ELR (cell line): ENCODE measurements around the gene PITPNM2.
"Not testable (repeated sequence)": the region's sequence is repeated elsewhere in the genome, so short reads cannot be mapped to it uniquely, and the experiment has no call there.

Experiments
- DNase-seq: peaks from one replicate; pipeline ENCODE4 v3.0.0-alpha.2; 2015; ENCODE audit warnings: low read depth

The PITPNM2 gene

GRCh38 chr12:123120452-123121166 is 30.3 kb downstream of the PITPNM2 start:
- no peak for DNase-seq

GRCh38 chr12:123119808-123120207 is 31.1 kb downstream of the PITPNM2 start:
- DNase-seq = no peak

GRCh38 chr12:123118497-123118896 is 32.4 kb downstream of the PITPNM2 start:
- no peak for DNase-seq

GRCh38 chr12:123115409-123116121 is 35.3 kb downstream of the PITPNM2 start:
- DNase-seq = peak; percentile 70

- DNase-seq = no peak
Measured at GRCh38 chr12:123114304-123115083, 36.4 kb downstream of the PITPNM2 start.

GRCh38 chr12:123113026-123113425 is 37.9 kb downstream of the PITPNM2 start:
- no peak for DNase-seq

- peak; percentile 33 for DNase-seq
Measured at GRCh38 chr12:123111498-123112165, 39.3 kb downstream of the PITPNM2 start.

GRCh38 chr12:123109319-123109772 is 41.5 kb downstream of the PITPNM2 start:
- DNase-seq = no peak

- no peak for DNase-seq
Measured at GRCh38 chr12:123108682-123109066, 42.2 kb downstream of the PITPNM2 start.

- DNase-seq = no peak
Measured at GRCh38 chr12:123107926-123108681, 42.8 kb downstream of the PITPNM2 start.

- no peak for DNase-seq
Measured at GRCh38 chr12:123106640-123107359, 44.1 kb downstream of the PITPNM2 start.

GRCh38 chr12:123105211-123105826 is 45.6 kb downstream of the PITPNM2 start:
- DNase-seq = no peak

GRCh38 chr12:123104809-123105208 is 46.1 kb downstream of the PITPNM2 start:
- no peak for DNase-seq

- not testable (repeated sequence) for DNase-seq
Measured at GRCh38 chr12:123104094-123104493, 46.8 kb downstream of the PITPNM2 start.

GRCh38 chr12:123102781-123103503 is 47.9 kb downstream of the PITPNM2 start:
- DNase-seq = peak; percentile 24

- DNase-seq = no peak
Measured at GRCh38 chr12:123102366-123102765, 48.5 kb downstream of the PITPNM2 start.

GRCh38 chr12:123101526-123101925 is 49.4 kb downstream of the PITPNM2 start:
- no peak for DNase-seq
